Stomach (tissue), 4 donors: Measurements from ENCODE around the gene PON2.

Experiments
- POLR2A ChIP-seq, 4 donors: fragments of 450-650 bp; IDR thresholded peaks; one replicate each; pipeline ENCODE4 v1.6.1; 2016; ENCODE audit warnings: antibody characterized with exemption in 4 of 4, control low read depth in 2 of 4, mild to moderate bottlenecking in 1 of 4, moderate library complexity in 1 of 4
- TF ChIP-seq, protein P1 (sequence below), 7 experiments: fragments of 450-650 bp in 4 of 7; fragments of 200-600 bp in 3 of 7; sonication (generic) in 3 of 7; IDR thresholded peaks; one replicate each; pipeline ENCODE4 v1.5.1; 2016 to 2019; ENCODE audit warnings: antibody characterized with exemption in 7 of 7, control low read depth in 2 of 7, mild to moderate bottlenecking in 1 of 7

DNA sequence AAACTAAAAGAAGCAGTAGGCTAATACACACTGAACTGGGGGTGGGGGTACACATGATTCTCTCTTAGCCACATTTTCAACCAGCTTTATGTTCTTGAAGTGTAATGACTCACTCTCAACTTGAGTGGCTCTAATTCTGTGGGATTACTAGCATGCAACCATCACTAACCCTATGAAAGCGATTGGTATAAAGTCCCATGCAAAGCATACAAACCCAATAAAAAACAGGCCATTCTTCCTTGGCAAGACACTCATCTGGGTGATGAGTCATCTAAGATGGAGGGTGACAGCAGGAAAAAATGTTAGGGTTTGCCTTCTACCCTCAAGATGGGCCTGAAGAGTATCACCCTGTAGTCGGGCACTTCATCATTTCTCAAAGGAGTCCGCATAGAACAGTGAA is 23.8 kb downstream of the PON2 start:
- TF ChIP-seq, protein P1, sequence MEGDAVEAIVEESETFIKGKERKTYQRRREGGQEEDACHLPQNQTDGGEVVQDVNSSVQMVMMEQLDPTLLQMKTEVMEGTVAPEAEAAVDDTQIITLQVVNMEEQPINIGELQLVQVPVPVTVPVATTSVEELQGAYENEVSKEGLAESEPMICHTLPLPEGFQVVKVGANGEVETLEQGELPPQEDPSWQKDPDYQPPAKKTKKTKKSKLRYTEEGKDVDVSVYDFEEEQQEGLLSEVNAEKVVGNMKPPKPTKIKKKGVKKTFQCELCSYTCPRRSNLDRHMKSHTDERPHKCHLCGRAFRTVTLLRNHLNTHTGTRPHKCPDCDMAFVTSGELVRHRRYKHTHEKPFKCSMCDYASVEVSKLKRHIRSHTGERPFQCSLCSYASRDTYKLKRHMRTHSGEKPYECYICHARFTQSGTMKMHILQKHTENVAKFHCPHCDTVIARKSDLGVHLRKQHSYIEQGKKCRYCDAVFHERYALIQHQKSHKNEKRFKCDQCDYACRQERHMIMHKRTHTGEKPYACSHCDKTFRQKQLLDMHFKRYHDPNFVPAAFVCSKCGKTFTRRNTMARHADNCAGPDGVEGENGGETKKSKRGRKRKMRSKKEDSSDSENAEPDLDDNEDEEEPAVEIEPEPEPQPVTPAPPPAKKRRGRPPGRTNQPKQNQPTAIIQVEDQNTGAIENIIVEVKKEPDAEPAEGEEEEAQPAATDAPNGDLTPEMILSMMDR (IDR thresholded peaks at IDR 0.05): no peak
- no peak for TF ChIP-seq POLR2A (IDR thresholded peaks at IDR 0.05)
